Measurements from ENCODE around the gene DNAJC5.
"Not testable (repeated sequence)": the region's sequence is repeated elsewhere in the genome, so short reads cannot be mapped to it uniquely, and the experiment has no call there.

Gene DNAJC5, protein sequence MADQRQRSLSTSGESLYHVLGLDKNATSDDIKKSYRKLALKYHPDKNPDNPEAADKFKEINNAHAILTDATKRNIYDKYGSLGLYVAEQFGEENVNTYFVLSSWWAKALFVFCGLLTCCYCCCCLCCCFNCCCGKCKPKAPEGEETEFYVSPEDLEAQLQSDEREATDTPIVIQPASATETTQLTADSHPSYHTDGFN

DNA sequence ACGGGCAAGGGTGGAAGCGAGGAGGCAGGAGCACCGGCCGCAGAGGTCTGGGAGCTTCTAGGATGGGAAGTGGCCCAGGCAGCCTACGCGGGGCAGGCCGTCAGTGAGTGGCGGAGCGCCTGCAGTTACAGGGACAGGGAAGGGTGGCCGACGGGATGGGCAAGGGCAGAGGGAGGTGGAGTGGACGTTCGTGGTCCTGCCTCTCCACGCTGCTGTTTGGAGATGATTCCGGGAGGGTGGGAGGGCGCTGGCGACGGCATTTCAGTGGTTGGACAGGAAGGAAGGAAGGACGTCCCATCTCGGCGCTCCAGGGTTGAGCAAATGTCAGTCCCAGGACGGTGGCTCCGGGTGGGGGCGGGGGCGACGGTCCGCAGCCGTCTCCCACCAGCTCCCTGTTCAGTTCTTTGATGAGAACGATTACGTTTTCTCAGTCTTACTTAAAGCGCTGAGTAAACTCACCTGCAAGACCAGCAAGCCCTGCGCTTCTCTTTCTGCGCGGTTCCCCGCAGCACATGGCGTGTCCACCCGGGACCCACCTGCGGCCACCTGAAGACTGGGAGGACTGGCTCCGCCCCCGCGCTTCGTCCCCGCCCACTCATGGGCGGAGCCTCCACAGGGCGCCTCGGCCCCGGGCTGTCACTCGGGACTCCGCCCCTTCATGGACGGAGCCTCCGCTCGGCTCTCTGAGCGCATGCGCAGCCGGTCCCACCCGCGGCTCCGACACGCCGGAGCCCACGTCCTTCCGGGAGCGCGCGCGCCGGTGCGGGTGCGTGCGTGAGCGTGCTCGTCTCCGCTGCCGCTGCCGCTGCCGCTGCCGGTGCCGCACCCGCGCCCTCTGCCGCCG is at the start of gene DNAJC5:
Gene DNAJC5 (plus strand): TSS at position 769 of the 844 bp plus-strand sequence. CDS start 33,220 bp downstream, outside the sequence.
- DNase-seq (ENCODE audit: low read depth) = peak; percentile 37

DNA sequence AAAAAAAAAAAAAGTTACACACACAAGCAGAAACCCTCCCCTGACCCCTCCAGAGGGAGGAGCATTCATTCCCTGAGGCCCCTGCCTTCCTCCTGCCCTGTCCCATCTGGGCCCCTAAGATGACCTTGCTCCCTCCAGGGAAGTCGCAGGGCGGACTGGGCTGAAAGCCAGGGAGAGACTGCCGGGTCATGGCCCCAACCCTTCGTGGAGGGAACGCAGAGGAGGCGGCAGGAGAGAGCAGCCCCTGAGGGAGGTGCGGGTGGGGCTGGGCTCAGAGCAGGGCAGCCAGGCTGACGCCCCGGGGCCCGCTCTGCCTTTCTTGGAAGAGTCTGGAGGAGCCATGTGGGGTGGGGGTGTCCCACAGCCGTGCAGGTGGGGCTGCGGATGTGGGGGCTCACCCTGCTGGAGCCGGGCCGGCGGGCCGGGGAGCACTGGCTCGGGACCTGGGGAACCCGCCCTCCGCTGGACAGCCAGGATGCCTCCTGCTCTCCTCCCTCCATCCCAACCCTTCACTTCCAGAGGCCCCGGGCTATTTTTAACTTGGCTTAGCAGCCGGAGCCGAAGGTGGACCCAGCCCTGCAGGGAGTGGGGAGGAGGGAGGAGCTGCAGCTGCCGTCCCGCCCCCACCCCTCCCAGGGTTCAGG is 48.7 kb upstream of the DNAJC5 start:
- DNase-seq (ENCODE audit: low read depth) = no peak

DNA sequence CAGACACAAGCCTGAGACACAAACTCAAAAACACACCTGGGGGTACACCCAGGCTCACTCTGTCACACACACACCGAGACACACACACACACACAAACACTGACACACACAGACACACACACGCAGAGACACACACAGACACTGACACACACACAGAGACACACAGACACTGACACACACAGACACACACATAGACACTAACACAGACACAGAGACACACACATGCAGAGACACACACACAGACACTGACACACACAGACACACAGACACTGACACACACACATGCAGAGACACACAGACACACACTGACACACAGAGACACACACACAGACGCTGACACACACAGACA is 48.1 kb upstream of the DNAJC5 start:
- no peak for DNase-seq (ENCODE audit: low read depth)

DNA sequence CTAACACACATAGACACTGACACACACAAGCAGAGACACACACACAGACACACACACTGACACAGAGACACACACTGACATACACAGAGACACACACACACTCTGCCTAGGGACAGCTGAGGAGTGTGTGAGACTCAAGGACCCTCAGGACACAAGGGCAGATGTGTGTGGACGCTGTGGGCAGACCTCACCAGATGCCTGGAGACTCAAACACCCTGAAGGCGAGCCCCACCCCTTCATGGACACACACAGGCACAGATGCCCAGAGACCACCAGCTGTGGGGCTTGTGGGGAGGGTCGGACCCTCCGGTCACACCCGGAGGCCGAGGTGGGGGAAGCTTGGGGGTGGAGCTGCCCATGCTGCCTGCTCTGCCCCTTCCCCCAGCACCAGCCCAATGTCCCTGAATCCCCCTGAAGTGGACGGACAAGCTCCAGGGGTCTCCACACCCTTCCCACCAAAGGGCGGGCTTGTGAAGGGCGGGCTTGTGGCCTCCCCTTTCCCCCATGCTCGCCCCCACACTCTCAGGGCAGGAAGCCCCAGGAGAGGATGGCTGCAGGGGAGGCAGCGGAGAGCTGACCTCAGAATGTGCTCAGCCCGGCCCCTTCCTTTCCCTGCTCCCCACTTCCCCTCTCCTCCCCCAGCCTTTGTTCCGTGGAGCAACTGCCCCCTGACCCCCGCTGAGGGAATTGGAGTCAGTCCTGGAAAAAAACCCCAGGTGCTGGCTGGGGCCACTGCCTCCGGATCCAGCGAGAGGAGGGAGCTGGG is 47.5 kb upstream of the DNAJC5 start:
- no peak for DNase-seq (ENCODE audit: low read depth)

DNA sequence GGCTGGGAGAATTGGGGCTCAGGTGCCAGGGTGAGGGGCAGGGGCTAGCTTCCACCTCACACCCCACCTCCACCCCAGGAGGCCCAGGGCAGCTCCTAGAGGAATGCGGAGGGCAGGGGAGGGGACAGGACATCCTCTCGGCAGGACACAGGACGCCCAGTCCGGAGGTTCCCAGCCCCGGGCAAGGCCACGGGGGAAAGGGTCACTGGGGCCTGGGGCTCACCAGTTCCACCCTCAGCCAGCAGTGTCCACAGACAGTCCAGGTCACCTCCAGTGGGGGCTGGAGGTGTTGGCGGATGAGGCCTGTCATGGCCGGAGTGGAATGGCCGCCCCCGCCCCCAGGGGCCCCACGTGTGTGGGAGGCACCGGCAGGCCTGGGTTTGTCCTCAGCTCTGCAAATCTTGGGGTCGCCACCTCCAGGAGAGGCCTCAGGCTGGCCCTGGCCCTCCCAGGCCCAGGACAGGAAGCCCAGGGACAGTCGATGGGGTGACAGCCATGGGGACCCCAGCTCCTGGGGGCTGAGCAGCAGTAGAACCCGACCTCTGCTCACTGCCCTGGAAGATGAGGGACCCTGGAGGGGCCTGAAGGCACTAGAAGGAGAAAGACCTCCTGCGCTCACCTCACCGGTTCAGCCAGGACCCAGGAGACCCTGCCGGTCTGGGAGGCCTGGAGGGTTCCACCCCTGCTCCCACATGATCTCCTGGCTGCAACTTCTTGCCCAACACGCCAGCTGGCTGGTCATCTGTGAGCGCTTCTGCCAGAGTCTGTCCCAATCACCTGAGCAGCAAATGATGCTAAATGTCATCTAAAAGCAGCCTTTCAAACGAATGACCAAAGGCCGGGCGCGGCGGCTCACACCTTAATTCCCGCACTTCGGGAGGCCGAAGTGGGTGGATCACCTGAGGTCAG is 46.7 kb upstream of the DNAJC5 start:
- no peak for DNase-seq (ENCODE audit: low read depth)

DNA sequence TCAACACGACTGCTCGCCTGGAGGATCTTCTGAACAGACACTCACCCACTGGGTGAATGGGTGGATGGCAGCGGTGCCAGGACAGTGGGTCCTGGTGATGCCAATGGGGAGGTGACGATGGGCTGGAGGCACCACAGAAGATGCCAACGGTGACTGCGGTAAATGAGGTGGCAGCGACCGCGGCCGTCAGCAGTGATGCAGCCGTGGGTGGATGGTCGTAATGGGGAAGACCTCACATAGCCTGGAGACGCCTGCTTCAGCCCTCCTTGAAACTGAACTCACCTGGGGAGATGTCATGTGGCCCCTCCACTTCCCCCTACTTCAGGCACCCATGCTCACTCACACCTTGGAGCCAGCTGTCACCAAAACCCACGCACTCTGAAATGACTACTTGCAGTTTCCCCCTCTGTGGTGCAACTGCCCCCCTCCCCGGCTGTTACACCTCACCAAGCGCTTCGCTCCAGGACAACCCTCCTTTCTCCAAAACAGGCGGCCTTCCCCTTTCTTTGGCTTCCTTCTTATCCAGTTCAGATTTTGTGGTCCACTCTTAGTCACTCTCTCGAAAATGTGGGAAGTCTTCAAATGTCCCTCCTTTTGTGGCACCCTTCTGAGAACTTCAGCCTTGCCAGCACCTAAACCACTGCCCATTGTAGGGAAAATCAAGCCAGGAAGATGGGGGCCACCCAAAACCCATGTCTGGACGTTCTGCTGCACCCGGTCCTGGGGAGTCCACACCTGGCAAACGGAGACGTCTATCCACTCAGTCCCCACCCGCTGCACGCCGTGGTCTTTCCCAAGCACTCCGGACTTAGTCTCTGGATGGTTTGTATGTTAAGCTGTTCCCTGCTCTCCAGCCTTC is 44.0 kb upstream of the DNAJC5 start:
- no peak for DNase-seq (ENCODE audit: low read depth)

DNA sequence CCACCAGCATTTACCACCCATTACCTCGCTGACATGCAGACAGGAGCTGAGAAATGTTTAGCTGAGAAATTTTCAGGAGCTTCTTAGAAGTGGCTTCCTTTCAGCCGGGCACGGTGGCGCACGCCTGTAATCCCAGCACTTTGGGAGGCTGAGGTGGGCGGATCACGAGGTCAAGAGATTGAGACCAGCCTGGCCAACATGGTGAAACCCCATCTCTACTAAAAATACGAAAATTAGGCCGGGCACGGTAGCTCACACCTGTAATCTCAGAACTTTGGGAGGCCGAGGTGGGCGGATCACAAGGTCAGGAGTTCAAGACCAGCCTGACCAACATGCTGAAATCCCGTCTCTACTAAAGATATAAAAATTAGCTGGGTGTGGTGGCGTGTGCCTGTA is 43.4 kb upstream of the DNAJC5 start:
- not testable (repeated sequence) for DNase-seq (ENCODE audit: low read depth)

DNA sequence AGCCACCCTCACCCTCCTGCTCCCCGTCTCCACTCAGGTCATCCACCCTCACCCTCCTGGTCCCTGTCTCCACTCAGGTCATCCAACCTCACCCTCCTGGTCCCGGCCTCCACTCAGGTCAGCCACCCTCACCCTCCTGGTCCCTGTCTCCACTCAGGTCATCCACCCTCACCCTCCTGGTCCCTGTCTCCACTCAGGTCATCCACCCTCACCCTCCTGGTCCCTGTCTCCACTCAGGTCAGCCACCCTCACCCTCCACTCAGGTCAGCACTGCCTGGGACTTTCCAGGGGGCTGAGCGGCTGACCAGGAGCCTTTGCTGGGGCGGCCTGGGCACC is 41.2 kb upstream of the DNAJC5 start:
- DNase-seq (ENCODE audit: low read depth) = not testable (repeated sequence)

DNA sequence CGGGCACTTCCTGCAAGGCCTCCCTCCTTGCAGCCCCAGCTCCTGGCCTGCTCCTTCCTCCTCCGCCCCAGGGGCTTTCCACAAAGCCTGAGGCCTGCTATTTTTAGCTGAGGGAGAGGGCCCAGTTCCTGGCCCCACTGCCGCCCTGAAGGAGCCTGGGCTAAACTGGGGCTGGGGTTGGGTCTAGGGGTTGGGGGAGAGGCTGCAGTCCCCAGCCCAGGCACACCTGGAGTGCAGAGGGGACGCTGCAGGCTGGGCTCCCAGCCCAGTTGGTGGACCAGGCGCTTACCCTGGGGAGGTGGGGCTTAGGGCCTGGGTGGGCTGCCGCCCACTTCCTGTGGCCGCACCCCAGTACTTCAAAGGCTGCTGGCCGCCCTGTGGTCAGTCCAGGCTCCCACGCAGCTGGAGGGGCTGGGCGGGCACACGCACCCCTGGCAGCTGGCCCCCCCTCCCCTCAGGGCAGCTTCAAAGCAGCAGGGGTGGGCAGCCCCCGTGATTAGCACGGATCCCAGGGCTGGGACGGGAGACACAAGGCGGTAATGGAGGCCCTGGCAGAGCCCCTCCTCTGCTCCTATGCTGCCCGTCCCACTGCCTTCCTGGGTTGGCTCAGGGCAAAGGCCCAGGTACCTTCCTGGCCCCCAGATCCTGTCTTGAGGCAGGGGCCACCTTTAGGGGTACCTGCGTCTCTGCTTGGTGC is 40.7 kb upstream of the DNAJC5 start:
- DNase-seq (ENCODE audit: low read depth) = no peak

DNA sequence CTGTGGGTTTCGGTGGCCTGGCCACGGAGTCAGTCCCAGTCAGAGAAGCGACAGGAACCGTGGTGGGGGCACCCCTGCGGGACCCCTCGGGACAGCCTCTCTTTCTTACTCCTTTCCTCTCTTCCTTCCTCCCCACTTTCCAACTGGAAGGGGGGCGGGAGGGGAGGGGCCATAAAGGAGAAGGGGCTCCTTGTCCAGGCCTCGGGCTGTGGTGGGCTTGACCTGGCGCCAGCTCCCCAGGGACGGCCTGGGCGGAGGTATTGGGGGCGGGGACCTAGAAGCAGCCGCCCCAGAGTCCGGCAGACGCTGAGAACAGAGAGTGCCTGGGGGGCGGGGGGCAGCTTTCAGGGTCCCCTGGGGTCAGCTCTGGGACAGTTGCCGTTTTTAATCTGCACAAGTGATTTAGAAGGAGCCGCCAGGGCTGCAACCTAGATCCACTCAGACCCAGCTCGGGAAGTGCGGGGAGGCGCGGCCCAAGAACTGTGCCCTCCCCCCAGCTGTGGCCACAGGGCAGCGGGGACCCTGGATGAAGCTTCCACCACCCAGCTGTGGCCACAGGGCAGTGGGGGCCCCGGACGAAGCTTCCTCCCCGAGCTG is 40.1 kb upstream of the DNAJC5 start:
- no peak for DNase-seq (ENCODE audit: low read depth)

DNA sequence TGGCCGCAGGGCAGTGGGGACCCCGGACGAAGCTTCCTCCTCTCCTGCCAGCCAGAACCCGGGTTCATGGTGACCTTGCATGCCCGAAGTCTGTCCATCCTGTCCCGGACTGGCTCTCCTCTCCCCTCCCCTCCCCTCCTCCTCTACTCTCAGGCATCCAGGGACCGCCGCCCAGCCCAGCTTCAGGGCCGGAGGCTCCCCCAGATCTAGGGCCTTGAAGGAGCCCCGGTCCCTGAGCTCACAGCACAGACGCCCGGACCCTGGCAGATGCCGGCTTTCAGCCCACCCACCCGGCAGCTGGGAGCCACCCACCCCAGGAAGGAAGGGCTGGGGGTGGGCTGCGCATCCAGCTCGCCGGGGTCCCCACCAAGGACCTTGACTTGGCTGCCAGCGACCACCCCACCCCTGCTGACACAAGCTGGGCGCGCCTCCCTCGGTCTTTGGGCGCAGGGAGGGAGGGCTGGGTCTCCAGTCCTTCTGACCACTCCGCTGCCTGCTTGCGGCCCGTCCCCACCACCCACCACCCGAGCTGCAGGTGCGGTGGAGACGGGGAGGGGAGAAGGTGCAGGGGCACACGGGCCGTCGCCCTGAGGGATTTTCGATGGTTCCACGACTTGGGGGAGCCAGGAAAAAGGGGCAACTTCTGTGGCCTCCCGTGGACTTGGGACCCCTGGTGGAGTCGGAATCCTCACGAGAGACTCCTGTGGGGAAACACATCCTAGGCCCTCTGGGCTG is 39.4 kb upstream of the DNAJC5 start:
- DNase-seq (ENCODE audit: low read depth) = no peak

DNA sequence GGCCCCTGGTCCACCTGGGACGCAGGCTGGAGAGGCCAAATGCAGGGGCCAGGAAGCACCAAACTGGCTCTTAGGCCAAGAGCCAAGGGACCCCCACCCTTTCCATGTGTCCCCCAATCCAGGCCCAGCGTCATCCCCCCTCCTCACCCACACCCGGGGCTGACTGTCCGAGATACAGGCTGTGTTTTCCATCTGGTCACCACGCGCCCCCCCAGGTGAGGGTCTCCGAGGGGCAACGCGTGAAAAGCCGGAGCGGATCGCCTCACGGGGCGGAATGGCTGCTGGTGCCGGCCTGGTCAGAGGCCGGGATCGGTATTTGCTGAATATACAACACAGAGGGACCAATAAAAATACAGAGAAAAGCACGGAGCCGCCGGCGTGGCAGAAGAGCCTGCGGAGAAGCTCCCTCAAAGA is 38.8 kb upstream of the DNAJC5 start:
- no peak for DNase-seq (ENCODE audit: low read depth)

DNA sequence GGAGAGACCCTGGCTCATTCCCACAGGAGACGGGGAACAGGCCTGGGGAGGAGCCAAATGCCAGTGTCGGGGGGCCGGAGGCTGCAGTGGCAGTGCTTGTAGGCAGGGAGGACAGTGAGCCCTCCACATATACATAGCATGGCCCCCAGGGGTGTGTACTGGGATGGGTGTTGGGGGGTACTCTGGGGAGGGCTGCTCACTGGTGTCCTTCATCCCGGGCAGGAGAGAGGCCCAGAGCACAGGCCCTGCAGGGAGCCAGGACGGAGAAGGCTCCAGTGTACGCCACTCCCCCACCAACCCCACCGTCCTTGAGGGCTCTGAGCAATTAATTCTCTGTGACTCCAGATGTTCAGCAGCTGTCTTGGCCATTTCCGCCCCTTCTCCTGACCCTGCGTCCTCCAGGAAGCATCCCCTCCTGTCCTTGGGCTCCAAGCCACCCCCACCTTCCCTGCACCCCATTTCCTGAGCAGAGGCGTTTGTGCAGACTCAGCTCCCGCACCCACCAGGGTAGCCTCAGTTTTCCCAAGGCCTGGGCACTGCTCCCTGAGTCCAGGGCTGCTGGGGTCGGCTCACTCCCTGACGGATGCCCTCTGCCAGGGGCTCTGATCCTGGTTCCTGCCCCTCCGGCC is 37.0 kb upstream of the DNAJC5 start:
- no peak for DNase-seq (ENCODE audit: low read depth)

DNA sequence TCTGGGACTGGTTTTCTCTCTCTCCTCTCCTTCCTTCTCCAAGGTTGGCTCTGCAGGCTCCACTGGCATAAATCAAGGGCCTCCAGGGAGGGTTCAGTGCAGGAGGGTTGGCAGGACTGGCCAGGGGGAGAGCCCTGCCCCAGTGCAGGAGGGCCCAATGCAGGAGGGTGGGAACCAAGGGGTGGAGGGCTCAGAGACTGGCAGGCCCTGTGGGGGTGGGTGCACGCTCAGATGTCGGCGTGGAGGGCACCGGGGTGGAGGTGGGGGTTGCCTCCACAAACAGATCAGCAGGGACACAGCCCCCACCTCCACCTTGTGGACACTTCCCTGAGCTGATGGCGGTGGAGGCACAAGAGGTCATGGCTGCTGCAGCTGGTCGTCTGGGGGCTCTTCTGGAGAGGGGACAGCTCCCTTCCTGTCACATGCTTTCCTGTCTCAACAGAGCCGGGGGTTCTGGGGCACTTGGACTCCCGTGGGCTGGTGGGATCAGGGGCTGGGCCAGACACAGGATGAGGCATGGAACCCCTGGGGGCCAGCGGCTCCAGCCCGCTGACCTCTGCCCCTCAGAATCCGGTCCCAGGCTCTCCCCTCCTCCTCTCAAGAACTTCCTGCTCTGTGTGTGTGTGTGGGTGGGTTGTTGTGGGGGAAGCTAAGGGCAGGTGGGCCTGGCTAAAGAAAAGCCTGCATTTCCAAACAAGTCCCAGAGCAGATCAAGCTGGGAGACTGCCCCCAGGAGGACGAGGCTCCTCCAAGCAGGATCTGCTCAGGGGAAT is 36.3 kb upstream of the DNAJC5 start:
- no peak for DNase-seq (ENCODE audit: low read depth)

DNA sequence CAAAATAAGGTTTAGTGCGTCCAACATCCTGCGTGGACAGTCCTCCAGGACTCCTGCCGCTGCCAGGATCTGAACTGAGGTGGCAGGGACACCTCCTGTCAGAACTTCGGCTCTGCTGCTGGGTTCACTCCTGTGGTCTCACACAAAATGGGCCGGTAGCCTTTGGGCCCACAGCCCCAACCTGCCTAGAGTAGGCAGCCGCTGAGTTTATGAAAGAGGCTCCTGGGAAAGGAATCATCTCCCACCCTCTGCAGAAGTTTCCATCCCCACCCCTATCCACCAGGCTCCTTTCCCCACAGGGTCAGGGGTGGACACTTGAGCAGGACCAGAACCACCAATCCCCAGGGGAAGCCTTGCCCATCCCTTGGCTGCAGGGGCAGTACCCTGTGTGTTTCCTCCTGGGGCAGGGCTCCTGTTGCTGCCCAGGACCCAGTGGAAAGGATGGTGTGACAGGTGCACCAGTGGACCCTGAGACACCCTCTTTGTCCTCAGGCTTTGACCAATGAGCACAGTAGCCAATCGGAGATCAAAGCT is 35.7 kb upstream of the DNAJC5 start:
- no peak for DNase-seq (ENCODE audit: low read depth)

DNA sequence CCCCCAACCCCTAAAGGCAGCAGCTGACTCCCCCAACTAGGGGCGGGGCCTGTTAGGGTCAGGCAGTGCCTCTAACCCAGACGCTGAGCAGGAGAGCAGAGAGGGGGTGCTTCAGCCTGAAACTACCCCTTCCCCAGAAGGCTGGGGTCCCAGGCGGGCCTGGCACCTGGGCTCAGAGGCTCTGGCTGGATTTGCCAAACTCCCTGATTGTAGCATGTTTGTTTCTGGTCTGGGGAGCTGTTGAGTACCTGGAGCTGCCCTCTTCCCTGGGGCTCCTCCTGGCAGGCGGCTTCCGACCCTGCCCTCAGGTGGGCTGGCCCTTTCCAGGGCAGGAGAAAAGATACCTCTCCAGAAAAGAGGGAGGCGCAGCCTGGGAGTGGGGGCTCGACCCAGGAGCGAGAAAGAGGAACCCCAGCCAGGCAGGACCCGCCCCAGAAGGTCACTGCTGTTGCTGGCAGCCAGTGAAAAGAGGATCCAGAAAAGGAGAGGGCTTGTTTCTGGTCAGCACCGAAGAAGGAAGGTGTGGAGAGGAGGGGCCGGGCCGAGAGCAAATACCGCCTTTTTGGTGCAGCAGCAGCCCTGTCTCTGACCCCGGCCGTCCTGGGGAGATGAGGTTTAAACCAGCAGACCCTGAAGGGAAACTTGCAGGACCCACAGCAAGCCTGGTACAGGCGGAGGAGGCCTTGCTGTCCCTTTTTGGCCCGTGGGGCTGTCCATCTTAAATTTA is 34.4 kb upstream of the DNAJC5 start:
- DNase-seq (ENCODE audit: low read depth) = no peak
